NCI-H510A treated with DMSO at 0.1 percent for 48 hours (cell line): ENCODE results near the gene KCNMA1.

Experiments
- DNase-seq: peaks from one replicate; lab custom pipeline; 2025; lab: John Stamatoyannopoulos, UW

Gene KCNMA1

GRCh38 chr10:77333610-77334340 is 303.8 kb downstream of the KCNMA1 start:
- peak; percentile 91 for DNase-seq

- DNase-seq = peak; percentile 63
Measured at GRCh38 chr10:77332256-77332655, 305.4 kb downstream of the KCNMA1 start.

- DNase-seq = no peak
Measured at GRCh38 chr10:77328272-77328816, 309.3 kb downstream of the KCNMA1 start.

GRCh38 chr10:77325233-77325537 is 312.4 kb downstream of the KCNMA1 start:
- peak; percentile 81 for DNase-seq

- DNase-seq = no peak
Measured at GRCh38 chr10:77321838-77322237, 315.8 kb downstream of the KCNMA1 start.

- DNase-seq = no peak
Measured at GRCh38 chr10:77320971-77321471, 316.6 kb downstream of the KCNMA1 start.

- peak; percentile 73 for DNase-seq
Measured at GRCh38 chr10:77319557-77319956, 318.1 kb downstream of the KCNMA1 start.

- no peak for DNase-seq
Measured at GRCh38 chr10:77318739-77319138, 318.9 kb downstream of the KCNMA1 start.

- DNase-seq = no peak
Measured at GRCh38 chr10:77317221-77317620, 320.4 kb downstream of the KCNMA1 start.

GRCh38 chr10:77315496-77316129 is 322.0 kb downstream of the KCNMA1 start:
- DNase-seq = no peak

- no peak for DNase-seq
Measured at GRCh38 chr10:77313066-77313750, 324.4 kb downstream of the KCNMA1 start.

GRCh38 chr10:77311186-77311585 is 326.4 kb downstream of the KCNMA1 start:
- no peak for DNase-seq

GRCh38 chr10:77310288-77310840 is 327.2 kb downstream of the KCNMA1 start:
- DNase-seq = no peak

- DNase-seq = no peak
Measured at GRCh38 chr10:77309509-77309908, 328.1 kb downstream of the KCNMA1 start.

GRCh38 chr10:77309092-77309491 is 328.5 kb downstream of the KCNMA1 start:
- DNase-seq = no peak

- no peak for DNase-seq
Measured at GRCh38 chr10:77308084-77308732, 329.4 kb downstream of the KCNMA1 start.

- DNase-seq = no peak
Measured at GRCh38 chr10:77306666-77307065, 330.9 kb downstream of the KCNMA1 start.

- no peak for DNase-seq
Measured at GRCh38 chr10:77305650-77306632, 331.7 kb downstream of the KCNMA1 start.

- DNase-seq = no peak
Measured at GRCh38 chr10:77304192-77304591, 333.4 kb downstream of the KCNMA1 start.

GRCh38 chr10:77301305-77301730 is 336.3 kb downstream of the KCNMA1 start:
- no peak for DNase-seq
